GM19324 (cell line): ENCODE data around the gene DHRS2.
"Not testable (repeated sequence)": the region's sequence is repeated elsewhere in the genome, so short reads cannot be mapped to it uniquely, and the experiment has no call there.

Experiments used
- ATAC-seq: cut with Tn5 transposase; IDR thresholded peaks from one replicate; pipeline ENCODE4 v1.9.1; 2021; ENCODE audit warnings: mild to moderate bottlenecking, moderate library complexity; ENCODE audit not compliant: unreplicated experiment, low FRiP score

The DHRS2 gene

GRCh38 chr14:23636317-23637211, at the start of gene DHRS2:
Gene DHRS2, plus strand, starts transcription at chr14:23636364. Its CDS starts 2,501 bp downstream, at chr14:23638865.
- ATAC-seq: no peak

GRCh38 chr14:23588884-23589598, 47.1 kb upstream of the DHRS2 start:
- peak; percentile 84 for ATAC-seq

GRCh38 chr14:23589606-23590005, 46.6 kb upstream of the DHRS2 start:
- peak; percentile 15 for ATAC-seq

- ATAC-seq: no peak
Measured at GRCh38 chr14:23590198-23590597, 46.0 kb upstream of the DHRS2 start.

GRCh38 chr14:23594191-23594590, 42.0 kb upstream of the DHRS2 start:
- not testable (repeated sequence) for ATAC-seq

- ATAC-seq: no peak
Measured at GRCh38 chr14:23600322-23600707, 35.8 kb upstream of the DHRS2 start.

- ATAC-seq: no peak
Measured at GRCh38 chr14:23600806-23601205, 35.4 kb upstream of the DHRS2 start.

- ATAC-seq: no peak
Measured at GRCh38 chr14:23601424-23601823, 34.7 kb upstream of the DHRS2 start.

GRCh38 chr14:23601845-23602180, 34.4 kb upstream of the DHRS2 start:
- ATAC-seq: no peak

GRCh38 chr14:23602181-23603095, 33.7 kb upstream of the DHRS2 start:
- no peak for ATAC-seq

GRCh38 chr14:23603103-23603502, 33.1 kb upstream of the DHRS2 start:
- no peak for ATAC-seq

- no peak for ATAC-seq
Measured at GRCh38 chr14:23604148-23604547, 32.0 kb upstream of the DHRS2 start.

- no peak for ATAC-seq
Measured at GRCh38 chr14:23604675-23605170, 31.4 kb upstream of the DHRS2 start.

- peak; percentile 56 for ATAC-seq
Measured at GRCh38 chr14:23605931-23606585, 30.1 kb upstream of the DHRS2 start.

- ATAC-seq: no peak
Measured at GRCh38 chr14:23608454-23608853, 27.7 kb upstream of the DHRS2 start.

GRCh38 chr14:23609001-23609400, 27.2 kb upstream of the DHRS2 start:
- no peak for ATAC-seq

GRCh38 chr14:23609411-23610089, 26.6 kb upstream of the DHRS2 start:
- not testable (repeated sequence) for ATAC-seq

- no peak for ATAC-seq
Measured at GRCh38 chr14:23610090-23610814, 25.9 kb upstream of the DHRS2 start.

GRCh38 chr14:23610815-23611289, 25.3 kb upstream of the DHRS2 start:
- no peak for ATAC-seq
